Heart left ventricle (tissue), 13 donors: ENCODE data around the gene XYLT1.
"Not testable (repeated sequence)": the region's sequence is repeated elsewhere in the genome, so short reads cannot be mapped to it uniquely, and the experiment has no call there.

Experiments used
- CTCF ChIP-seq, 12 donors: fragments of 200-600 bp; sonication (generic) in 4 of 12; IDR thresholded peaks; one replicate each; pipeline versions ENCODE4 v1.5.0 to v1.8.0; 2018 to 2022; ENCODE audit warnings: antibody characterized with exemption in 12 of 12, mild to moderate bottlenecking in 5 of 12
- POLR2A ChIP-seq, 2 donors: fragments of 450-650 bp; IDR thresholded peaks; one replicate each; pipeline ENCODE4 v1.6.1; 2017; ENCODE audit warnings: antibody characterized with exemption in 2 of 2, mild to moderate bottlenecking in 2 of 2, moderate library complexity in 2 of 2
- donor health status: ischemic (EF 13 %, LVEDD 7.1; RV severe dilation, severe dysfunction).
- donor health status: DM: no; HTN: yes; CAD: no.
- donor health status: DM: no; HTN: no; CAD: no.
- donor health status: ischemic (EF 25% LVEDD 6.9; RV normal size, moderate dysfunction).
- donor health status: ischemic (EF 25% LVEDD 5.7; RV mildly dilated, moderate dysfunction).
- donor health status: ischemic (EF 35%, LVEDD 5.7; RV mildly dilated, moderate dysfunction).
- donor health status: nonischemic (EF 11% LVEDD 7.7; RV severe dilation, severe dysfunction).
- donor health status: DM: yes; HTN: yes; CAD: no.
- donor health status: PGD.
- donor health status: ischemic (EF 29% LVEDD 5.4; RV normal size, mild dysfunction).
- donor health status: nonischemic (EF 23%, LVEDD 6.1; RV moderate dilation, normal function).

DNA sequence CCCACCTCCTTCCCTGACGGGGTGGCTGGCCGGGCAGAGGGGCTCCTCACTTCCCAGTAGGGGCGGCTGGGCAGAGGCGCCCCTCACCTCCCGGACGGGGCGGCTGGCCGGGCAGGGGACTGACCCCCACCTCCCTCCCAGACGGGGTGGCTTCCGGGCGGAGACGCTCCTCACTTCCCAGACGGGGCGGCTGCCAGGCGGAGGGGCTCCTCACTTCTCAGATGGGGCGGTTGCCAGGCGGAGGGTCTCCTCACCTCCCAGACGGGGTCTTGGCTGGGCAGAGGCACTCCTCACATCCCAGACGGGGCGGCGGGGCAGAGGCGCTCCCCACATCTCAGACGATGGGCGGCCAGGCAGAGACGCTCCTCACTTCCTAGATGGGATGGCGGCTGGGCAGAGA, 35.1 kb upstream of the XYLT1 start:
- TF ChIP-seq CTCF, POLR2A (IDR thresholded peaks at IDR 0.05): not testable (repeated sequence)
